Measurements from ENCODE around the gene SERPINB12.
A peak's percentile ranks its signal among the peaks of the same experiment; 100 is the strongest.

Gene SERPINB12

GRCh38 chr18:63545000-63545399 lies 2.8 kb downstream of the SERPINB12 start:
- Histone ChIP-seq H3K4me1 (ENCODE audit: control insufficient read depth, insufficient read depth, low read length) (peaks cover 6% of the 10 kb centered on the region; the same call in 1 of the 2 replicates), H3K36me3 (ENCODE audit: control insufficient read depth in 2 of 2, insufficient read depth in 1 of 2, low read length in 2 of 2) (no peaks in the 10 kb centered on the region), H3K27ac (ENCODE audit: extremely low read depth, low read depth, low read length) (no peak overlapping the region), H3K4me3 (ENCODE audit: low read depth, low read length) (no peak overlapping the region), H3K9me3 (ENCODE audit: control insufficient read depth, insufficient read depth, low read depth, low read length) (no peaks in the 10 kb centered on the region)
- ChIA-PET POLR2A (no interaction called here), CTCF (interaction anchor here (0.6 to 1.8 kb wide), 6 partner anchors 15 to 943 kb away, joined by 3 to 6 read pairs (median 4); no protein-coding TSS in a partner anchor)
- TF ChIP-seq MEIS1 (CRISPR knock-in tag; IDR thresholded peaks at IDR 0.05; ENCODE audit: borderline replicate concordance) = no peak
- peak; percentile 42 for TF ChIP-seq FEZF1 (tag by site-specific recombination; IDR thresholded peaks at IDR 0.05)

- Histone ChIP-seq H3K27ac (ENCODE audit: extremely low read depth, low read depth, low read length) (no peak overlapping the region), H3K4me3 (ENCODE audit: low read depth, low read length) (no peak overlapping the region), H3K4me1 (ENCODE audit: control insufficient read depth, insufficient read depth, low read length) (peaks cover 4% of the 10 kb centered on the region; the same call in 1 of the 2 replicates), H3K9me3 (ENCODE audit: control insufficient read depth, insufficient read depth, low read depth, low read length) (no peaks in the 10 kb centered on the region), H3K36me3 (ENCODE audit: control insufficient read depth in 2 of 2, insufficient read depth in 1 of 2, low read length in 2 of 2) (no peaks in the 10 kb centered on the region)
- no peak for TF ChIP-seq SALL2 (tag by site-specific recombination; IDR thresholded peaks at IDR 0.05; ENCODE audit: borderline replicate concordance)
- TF ChIP-seq ZNF140 (tag by site-specific recombination; IDR thresholded peaks at IDR 0.05) = no peak
- no peak for TF ChIP-seq ZNF624 (tag by site-specific recombination; IDR thresholded peaks at IDR 0.05)
- no peak for TF ChIP-seq ZNF544 (tag by site-specific recombination; IDR thresholded peaks at IDR 0.05)
- TF ChIP-seq ZNF747 (tag by site-specific recombination; IDR thresholded peaks at IDR 0.05) = no peak
- TF ChIP-seq ZNF248 (tag by site-specific recombination; IDR thresholded peaks at IDR 0.05) = no peak
- TF ChIP-seq ZNF2 (tag by site-specific recombination; IDR thresholded peaks at IDR 0.05) = no peak
- no peak for TF ChIP-seq SETDB1 (IDR thresholded peaks at IDR 0.05; ENCODE audit: insufficient read length, low read length)
- no peak for TF ChIP-seq ZNF473 (tag by site-specific recombination; IDR thresholded peaks at IDR 0.05)
- no peak for TF ChIP-seq OSR2 (tag by site-specific recombination; IDR thresholded peaks at IDR 0.05)
- TF ChIP-seq ZNF404 (tag by site-specific recombination; IDR thresholded peaks at IDR 0.05) = no peak
- TF ChIP-seq, protein P1, sequence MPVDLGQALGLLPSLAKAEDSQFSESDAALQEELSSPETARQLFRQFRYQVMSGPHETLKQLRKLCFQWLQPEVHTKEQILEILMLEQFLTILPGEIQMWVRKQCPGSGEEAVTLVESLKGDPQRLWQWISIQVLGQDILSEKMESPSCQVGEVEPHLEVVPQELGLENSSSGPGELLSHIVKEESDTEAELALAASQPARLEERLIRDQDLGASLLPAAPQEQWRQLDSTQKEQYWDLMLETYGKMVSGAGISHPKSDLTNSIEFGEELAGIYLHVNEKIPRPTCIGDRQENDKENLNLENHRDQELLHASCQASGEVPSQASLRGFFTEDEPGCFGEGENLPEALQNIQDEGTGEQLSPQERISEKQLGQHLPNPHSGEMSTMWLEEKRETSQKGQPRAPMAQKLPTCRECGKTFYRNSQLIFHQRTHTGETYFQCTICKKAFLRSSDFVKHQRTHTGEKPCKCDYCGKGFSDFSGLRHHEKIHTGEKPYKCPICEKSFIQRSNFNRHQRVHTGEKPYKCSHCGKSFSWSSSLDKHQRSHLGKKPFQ (tag by site-specific recombination; IDR thresholded peaks at IDR 0.05) = no peak
- TF ChIP-seq ZNF354C (tag by site-specific recombination; IDR thresholded peaks at IDR 0.05; ENCODE audit: borderline replicate concordance, low read depth) = no peak
- TF ChIP-seq ZBTB21 (tag by site-specific recombination; IDR thresholded peaks at IDR 0.05) = no peak
- TF ChIP-seq KLF16 (tag by site-specific recombination; IDR thresholded peaks at IDR 0.05) = no peak
- no peak for TF ChIP-seq ZNF121 (tag by site-specific recombination; IDR thresholded peaks at IDR 0.05)
- no peak for TF ChIP-seq ZNF311 (tag by site-specific recombination; IDR thresholded peaks at IDR 0.05; ENCODE audit: borderline replicate concordance)
- CTCF ChIA-PET = interaction anchor here (0.6 to 4.1 kb wide), 6 partner anchors 28 to 414 kb away, joined by 3 to 25 read pairs (median 4); no protein-coding TSS in a partner anchor
- POLR2A ChIA-PET = no interaction called here
These were observed 7.9 kb downstream of the SERPINB12 start for GRCh38 chr18:63550068-63550467.

DNA sequence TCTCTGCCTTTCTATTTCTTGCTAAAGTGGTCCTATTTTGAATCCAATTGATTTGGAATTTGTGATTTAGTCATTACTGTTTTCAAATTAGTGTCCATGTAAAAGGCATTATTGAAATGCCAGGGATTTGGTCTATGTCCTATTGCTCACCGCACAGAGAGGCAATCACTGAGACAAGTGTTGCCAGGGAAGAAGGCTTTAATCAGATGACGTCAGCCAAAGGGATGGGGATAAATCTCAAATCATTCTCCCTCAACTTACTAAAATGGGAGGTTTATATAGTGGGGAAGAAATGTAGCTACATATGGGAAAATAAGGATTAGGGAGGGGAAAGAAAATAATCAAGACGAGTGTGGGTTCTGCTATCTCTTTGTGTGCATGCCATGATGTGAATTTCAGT lies 9.6 kb downstream of the SERPINB12 start:
- Histone ChIP-seq H3K4me3 (ENCODE audit: low read depth, low read length) (no peak overlapping the region), H3K4me1 (ENCODE audit: control insufficient read depth, insufficient read depth, low read length) (no peaks in the 10 kb centered on the region), H3K36me3 (ENCODE audit: control insufficient read depth in 2 of 2, insufficient read depth in 1 of 2, low read length in 2 of 2) (no peaks in the 10 kb centered on the region), H3K27ac (ENCODE audit: extremely low read depth, low read depth, low read length) (no peak overlapping the region), H3K9me3 (ENCODE audit: control insufficient read depth, insufficient read depth, low read depth, low read length) (no peaks in the 10 kb centered on the region)
- ChIA-PET POLR2A (no interaction called here), CTCF (interaction anchor here (0.6 to 2.8 kb wide), 3 partner anchors 7 to 34 kb away, joined by 3 to 21 read pairs (median 5); no protein-coding TSS in a partner anchor)
- no peak for TF ChIP-seq BCL11B (tag by site-specific recombination; IDR thresholded peaks at IDR 0.05; ENCODE audit: low read depth)
- no peak for TF ChIP-seq CTCF (tag by site-specific recombination; IDR thresholded peaks at IDR 0.05)
- no peak for TF ChIP-seq ZNF514 (tag by site-specific recombination; IDR thresholded peaks at IDR 0.05)
- no peak for TF ChIP-seq TRIM28 (IDR thresholded peaks at IDR 0.05; ENCODE audit: borderline replicate concordance, low read length)
- TF ChIP-seq ZNF530 (tag by site-specific recombination; IDR thresholded peaks at IDR 0.05; ENCODE audit: low read depth) = no peak
- no peak for TF ChIP-seq RBAK (tag by site-specific recombination; IDR thresholded peaks at IDR 0.05)

All from HEK293 (cell line).